Stimulated activated CD4-positive, alpha-beta T cell treated with anti-CD3 and anti-CD28 coated beads, Interleukin-4, amount 100 ng/mL, for 4 hours (primary cell): Measurements from ENCODE around the gene TMEM54.
"Not testable (repeated sequence)": the region's sequence is repeated elsewhere in the genome, so short reads cannot be mapped to it uniquely, and the experiment has no call there.

Experiments used
- DNase-seq, 2 experiments: peaks; one replicate each; pipeline ENCODE4 v3.0.0-alpha.2; 2020

The TMEM54 gene

GRCh38 chr1:32918179-32918578, 17.0 kb upstream of the TMEM54 start:
- DNase-seq = no peak

DNA sequence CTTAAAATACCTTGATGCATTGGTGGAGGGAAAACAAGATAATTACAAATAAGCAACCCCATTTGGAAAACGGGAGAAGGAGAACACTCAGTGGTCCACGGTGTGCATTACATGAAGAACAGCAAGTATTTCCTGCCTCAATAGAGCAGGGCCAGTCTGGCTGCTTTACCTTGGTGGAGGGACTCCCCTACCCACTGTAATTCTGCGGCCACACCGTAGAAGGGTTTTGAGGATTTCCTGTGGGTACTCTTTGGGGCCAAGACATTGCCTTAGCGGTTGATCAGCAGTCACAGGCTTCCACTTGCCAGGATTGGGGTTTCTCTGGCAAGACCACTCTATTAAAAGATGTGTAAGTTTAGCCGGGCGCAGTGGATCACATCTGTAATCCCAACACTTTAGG, 16.3 kb upstream of the TMEM54 start:
- DNase-seq = no peak

DNA sequence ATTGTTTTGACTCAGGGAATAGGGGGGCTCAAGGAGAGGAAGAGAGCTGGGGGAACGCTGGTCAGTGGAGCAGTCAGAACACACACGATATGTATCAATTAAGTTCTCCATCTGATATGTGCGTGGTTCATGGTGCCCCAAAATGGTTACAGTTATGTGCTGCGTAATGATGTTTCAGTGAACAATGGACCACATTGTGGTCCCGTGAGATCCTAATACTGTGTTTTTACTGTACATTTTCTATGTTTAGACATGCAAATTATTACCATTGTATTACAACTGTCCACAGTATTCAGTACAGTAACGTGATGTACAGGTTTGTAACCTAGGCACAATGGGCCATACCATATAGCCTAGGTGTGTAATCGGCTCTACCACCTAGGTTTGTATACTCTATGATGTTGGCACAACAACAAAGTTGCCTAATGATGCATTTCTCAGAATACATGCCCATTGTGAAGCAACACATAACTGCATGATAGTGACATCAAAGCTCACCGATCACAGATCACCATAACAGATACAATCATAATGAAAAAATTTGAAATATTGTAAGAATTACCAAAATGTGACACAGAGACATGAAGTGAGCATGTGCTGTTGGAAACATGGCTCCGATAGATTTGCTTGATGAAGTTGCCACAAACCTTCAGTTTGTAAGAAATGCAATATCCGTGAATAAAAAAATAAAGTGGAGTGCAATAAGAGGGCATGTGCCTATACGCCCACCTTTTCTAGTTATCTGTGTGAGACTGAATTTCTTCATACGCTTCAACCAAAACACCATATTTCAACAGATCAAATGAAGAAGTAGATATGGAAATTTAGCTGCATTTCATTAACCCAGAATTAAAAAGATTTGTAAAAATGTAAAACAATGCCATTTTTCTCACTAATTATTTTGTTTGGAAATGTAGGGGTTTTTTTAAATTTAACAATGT, 14.8 kb upstream of the TMEM54 start:
- DNase-seq = no peak

GRCh38 chr1:32910319-32910718, 9.1 kb upstream of the TMEM54 start:
- DNase-seq = no peak

GRCh38 chr1:32907435-32907834, 6.2 kb upstream of the TMEM54 start:
- no peak for DNase-seq

DNA sequence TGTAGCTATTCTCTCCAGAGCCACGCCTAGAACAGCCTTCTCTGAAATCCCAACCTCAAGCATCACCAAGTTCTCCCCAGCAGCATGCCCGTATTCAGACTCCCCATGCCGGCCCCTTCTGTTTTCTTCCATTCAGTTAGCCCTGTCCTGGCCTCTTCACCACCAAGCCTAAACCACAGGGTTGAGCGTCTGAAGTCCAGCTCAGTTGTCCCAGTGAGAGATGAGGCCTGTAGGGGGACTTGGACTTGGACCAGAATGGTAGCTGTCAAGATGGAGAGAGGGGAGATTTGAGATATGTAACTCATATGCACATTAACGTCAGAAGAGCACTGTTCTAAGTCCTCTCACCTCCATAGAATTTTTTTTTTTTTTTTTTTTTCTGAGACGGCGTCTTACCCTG, 5.5 kb upstream of the TMEM54 start:
- no peak for DNase-seq

GRCh38 chr1:32905588-32905987, 4.4 kb upstream of the TMEM54 start:
- not testable (repeated sequence) for DNase-seq

DNA sequence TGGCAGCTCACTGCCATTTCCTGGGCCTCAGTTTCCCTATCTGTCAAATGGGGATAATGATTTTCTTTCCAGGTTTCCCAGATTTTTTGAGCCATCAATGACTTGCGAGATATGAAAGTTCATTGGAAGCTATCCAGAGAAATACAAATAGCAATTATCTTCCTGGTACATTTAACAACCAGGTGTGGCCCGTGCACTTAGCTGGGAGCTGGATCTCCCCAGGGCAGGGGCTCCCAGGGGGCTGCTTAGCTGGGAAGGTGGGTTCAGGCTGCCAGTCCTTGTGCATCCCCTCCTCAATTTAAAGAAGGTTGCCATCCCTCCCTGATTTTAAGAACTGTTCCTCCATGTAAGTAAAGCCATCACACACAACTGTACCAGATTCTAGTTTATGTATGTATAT, 3.6 kb upstream of the TMEM54 start:
- no peak for DNase-seq

DNA sequence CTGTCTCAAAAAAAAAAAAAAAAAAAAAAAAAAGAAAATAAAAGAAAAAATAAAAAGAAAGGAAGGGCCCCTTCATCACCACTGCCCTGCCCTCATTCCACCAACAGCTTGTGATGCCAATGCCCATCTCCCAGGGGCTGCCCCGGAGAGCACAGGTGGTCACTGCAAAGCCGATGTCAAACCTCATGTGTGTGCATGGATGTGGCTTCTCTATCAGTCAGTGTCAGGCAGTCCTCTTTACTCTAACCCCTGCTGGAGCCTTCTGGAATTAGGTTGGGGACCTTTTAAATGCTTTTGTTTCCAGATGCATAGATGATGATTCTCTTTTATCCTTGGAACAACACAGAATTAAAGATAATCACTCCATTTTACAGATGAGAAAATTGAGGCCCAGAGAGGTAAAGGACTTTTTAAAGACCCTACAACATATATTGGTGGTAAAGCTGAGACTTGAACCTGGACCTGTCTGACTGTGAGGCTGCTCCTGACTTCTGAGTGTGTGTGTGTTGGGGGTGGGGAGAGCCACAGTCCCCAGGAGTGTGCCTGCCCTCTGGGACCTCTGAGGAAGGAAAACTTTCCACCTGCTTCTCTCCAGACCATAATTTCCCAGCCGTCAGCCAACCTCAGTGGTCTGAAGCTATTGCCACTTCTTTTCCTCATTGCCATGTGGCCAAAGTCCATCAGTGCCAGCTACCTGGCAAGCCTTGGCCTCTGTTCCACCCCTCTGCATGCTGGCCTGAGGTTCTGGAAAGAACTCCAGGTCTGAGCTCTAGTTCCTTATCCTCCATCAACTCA, 3.0 kb upstream of the TMEM54 start:
- DNase-seq = no peak

GRCh38 chr1:32902535-32902920, 1.3 kb upstream of the TMEM54 start:
- no peak for DNase-seq

DNA sequence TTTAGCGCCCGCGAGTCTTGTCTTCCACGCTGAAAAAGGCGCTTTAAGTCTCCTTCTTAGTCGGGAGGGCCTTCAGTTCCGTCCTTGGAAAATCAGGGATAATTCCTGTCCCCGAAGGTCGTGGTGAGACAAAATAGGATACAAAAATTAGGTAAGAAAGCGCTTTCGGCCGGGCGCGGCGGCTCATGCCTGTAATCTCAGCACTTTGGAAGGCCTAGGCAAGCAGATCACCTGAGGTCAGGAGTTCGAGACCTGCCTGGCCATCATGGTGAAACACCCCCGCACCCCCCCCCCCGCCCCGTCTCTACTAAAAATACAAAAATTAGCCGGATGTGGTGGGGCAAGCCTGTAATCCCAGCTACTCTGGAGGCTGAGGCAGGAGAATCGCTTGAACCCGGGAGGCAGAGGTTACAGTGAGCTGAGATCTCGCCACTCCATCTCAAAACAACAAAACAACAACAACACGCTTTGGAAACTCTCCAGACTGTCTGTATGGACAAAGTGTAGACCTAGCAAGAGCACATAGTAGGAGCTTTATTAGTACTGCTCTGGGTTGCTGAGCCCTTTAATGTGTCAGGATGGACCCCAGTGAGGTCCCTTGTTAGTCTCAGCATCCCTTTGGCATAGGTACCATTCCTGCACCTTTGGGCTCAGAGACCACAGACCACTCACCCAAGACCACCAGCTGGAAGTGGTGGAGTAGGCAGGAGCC, 790 bp upstream of the TMEM54 start:
- DNase-seq = no peak

DNA sequence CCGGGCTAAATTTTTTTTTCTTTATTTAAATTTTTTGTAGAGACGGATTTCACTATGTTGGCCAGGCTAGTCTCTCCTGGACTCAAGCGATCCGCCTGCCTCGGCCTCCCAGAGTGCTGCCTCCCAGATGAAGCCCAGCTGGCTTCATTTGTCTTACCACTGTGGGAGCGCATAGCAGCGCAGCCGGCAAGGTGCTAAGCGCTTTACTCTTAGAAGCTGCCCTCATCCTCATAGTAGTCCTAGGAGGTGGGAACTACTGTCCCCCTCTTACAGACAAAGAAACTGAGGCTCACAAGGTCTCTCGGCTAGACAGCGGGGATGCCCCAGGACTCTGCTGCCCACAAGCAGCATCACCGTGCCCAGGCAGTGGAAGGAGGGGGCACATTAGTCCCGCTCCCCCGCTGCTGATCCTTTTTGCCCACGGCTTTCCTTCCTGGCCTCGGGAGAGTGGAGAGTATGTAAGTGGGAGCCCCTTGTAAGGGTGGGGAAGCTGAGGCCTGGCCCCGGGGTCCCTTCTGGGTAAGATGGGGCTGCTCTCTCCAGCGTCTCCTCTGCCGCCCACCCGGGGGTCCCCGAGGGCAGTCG, 726 bp downstream of the TMEM54 start:
- no peak for DNase-seq

- DNase-seq = no peak
These were observed 1.4 kb downstream of the TMEM54 start for GRCh38 chr1:32899586-32900296.

GRCh38 chr1:32898958-32899357, 2.2 kb downstream of the TMEM54 start:
- no peak for DNase-seq

DNA sequence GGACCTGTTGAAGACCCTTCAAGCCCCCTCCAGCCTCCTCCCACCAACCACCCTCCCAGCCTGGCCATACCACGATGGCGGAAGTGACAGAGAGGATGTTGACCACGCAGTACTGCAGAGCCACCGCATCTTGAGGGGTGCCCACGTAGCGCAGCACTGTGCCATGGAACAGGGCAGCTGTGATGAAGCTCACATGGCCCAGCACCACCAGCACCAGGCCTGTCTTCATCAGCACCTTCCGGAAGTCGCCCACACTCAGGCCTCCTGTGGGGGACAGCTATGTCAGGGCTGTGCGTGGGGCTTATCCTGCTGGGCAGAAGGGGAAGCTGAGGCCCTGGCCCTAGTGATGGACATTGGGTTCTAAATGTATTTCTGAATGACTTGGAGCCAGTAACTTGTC, 3.1 kb downstream of the TMEM54 start:
- DNase-seq = no peak

DNA sequence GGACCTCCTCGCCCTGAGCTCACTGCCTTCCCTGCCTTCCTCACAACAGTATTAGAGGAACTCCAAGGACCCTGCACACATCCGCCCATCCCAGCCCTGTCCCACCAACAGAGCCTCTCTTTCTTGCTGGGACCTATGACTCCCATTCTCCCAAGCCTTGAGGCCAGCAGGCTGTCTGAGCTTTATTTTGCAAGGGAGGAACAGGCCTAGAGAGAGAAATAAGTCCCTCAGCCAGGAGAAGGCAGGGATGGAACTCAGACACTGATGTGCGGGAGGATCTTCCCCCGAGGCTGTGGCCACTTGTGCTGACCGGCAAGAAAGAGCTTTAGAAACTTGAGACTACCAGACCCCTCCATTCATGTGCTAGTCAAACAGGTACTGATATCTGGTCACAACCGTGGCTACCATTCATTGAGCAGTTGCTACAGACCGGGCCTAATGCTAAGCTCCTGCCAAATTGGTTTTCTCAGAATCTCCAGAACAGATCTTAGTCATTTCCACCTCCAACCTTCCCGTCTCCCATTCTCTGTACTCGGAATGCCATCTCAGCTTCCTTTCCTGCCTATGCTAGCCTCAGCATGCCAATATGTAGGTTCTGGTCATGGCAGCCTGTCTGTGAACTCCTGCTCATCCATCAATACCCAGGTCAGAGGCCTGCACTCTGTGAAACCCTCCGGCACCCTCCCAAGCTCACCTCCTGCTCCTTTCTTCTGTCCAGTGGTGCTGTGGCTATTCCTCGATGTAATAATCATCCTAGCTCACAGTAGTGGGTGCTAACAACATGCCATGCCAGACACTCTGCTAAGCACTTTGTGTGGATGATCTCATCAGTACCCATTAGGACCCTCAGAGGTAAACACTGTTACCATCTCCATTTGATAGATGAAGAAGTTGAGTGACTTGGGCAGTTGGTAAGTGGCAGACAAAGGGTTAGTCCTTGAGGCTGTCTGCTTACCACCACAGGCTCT, 3.8 kb downstream of the TMEM54 start:
- DNase-seq = no peak

DNA sequence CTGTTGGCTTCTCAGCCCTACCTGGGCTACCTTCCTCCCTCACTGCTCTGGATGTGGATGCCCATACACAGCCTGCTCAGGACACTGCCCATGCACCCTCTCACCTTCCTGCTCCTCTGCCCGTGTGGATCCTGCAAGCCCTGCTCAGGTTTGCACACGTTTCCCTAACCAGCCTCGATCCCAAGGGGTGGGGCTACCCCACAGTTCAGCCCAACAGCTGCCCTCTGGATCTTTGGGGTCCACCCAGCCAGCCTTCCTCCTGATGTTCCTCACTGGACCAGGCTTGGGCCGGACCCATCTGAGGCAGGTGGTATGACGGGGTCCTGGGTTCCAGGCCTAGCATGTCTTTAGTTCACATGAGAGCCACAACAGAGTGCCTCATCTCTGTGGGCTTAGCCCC, 4.7 kb downstream of the TMEM54 start:
- no peak for DNase-seq

GRCh38 chr1:32895325-32896215, 5.6 kb downstream of the TMEM54 start:
- no peak for DNase-seq

DNA sequence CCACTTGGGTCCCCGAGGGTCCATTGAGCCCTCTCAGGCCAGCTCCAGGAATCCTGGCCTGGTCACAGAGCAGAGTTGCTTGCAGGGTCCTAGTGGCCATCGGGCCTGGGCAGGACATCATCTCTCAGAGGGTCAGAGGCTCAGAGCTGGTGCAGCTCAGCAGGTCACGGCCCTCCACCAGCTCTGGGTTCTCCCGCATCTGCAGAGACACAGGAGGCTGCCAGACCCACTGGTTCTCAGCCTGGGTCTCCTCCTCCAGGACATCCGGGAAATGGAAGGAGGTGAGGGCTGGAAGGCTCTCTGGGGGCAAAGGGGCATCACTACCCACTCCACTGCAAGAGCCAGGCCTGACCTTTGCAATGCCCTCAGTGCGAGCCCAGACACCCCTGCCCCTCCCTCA, 6.5 kb downstream of the TMEM54 start:
- DNase-seq = no peak

DNA sequence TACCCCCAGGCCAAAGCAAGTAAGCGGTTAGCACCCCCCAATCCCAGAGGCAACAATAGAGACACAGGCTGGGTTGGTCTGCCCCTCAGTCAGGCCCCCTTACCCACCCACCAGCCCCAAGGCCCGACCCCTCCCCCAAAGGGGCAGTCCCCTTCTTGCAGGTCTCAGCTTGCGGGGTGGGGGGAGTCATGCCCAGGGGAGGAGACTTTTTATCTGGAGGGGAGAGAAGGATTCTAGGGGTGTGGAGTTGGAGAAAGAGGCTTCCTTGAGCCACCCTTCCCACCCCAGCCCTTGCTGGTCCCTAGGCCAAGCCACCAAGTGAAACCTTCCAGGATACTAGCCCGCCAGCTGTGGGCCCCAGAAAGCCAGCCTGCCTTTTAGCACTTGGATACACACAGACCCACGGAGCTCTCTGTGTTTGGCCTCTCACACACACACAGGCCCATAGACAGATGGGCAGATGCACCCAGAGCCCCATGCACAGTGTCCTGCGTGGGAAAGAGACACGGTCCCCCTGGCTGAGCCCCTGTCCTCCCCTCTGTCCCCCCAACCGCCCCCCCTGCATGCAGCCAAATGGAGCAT, 7.1 kb downstream of the TMEM54 start:
- DNase-seq = no peak
